Mesendoderm (in vitro differentiated cells): Measurements from ENCODE around the gene LRRC75A.
A peak's percentile ranks its signal among the peaks of the same experiment; 100 is the strongest.

Experiments used
- DNase-seq: peaks from one replicate; pipeline ENCODE4 v3.0.0; 2013
- H2AK5ac ChIP-seq: 2 replicates; pipeline ENCODE4 v1.6.1; 2013; ENCODE audit warnings: low read length, inconsistent platforms
- H2BK120ac ChIP-seq: 2 replicates; pipeline ENCODE4 v1.6.1; 2013; ENCODE audit warnings: low read depth, mild to moderate bottlenecking, low read length, moderate library complexity, mixed read lengths
- H2BK15ac ChIP-seq: replicated peaks from 2 replicates; pipeline ENCODE4 v1.6.1; 2013; ENCODE audit warnings: low read depth, mild to moderate bottlenecking, moderate library complexity
- H2BK5ac ChIP-seq: 2 replicates; pipeline ENCODE4 v1.6.1; 2013; ENCODE audit warnings: low read length, inconsistent platforms
- H3K18ac ChIP-seq: 2 replicates; pipeline ENCODE4 v1.6.1; 2013; ENCODE audit warnings: mild to moderate bottlenecking, low read length, mixed read lengths
- H3K23ac ChIP-seq: one replicate; pipeline ENCODE4 v1.6.1; 2013; ENCODE audit warnings: low read length
- H3K27ac ChIP-seq: 2 replicates; pipeline ENCODE4 v1.5.1; 2013; ENCODE audit warnings: low read depth, mild to moderate bottlenecking, inconsistent platforms, low read length, moderate library complexity
- H3K27me3 ChIP-seq: 2 replicates; pipeline ENCODE4 v1.6.1; 2013; ENCODE audit warnings: low read length, control low read depth, mild to moderate bottlenecking, inconsistent platforms; ENCODE audit not compliant: insufficient read depth, poor library complexity
- H3K36me3 ChIP-seq: 2 replicates; pipeline ENCODE4 v1.6.1; 2013; ENCODE audit warnings: low read length, inconsistent platforms; ENCODE audit not compliant: control insufficient read depth, insufficient read depth
- H3K4ac ChIP-seq: one replicate; pipeline ENCODE4 v1.6.1; 2013; ENCODE audit warnings: low read depth, mild to moderate bottlenecking, low read length, moderate library complexity
- H3K4me1 ChIP-seq: 2 replicates; pipeline ENCODE4 v1.6.1; 2013; ENCODE audit warnings: low read depth, low read length, inconsistent platforms; ENCODE audit not compliant: control insufficient read depth
- H3K4me2 ChIP-seq: 2 replicates; pipeline ENCODE4 v1.6.1; 2013; ENCODE audit warnings: low read length
- H3K4me3 ChIP-seq: 2 replicates; pipeline ENCODE4 v1.5.1; 2013; ENCODE audit warnings: mild to moderate bottlenecking, low read length
- H3K56ac ChIP-seq: one replicate; pipeline ENCODE4 v1.6.1; 2013; ENCODE audit warnings: low read length
- H3K79me1 ChIP-seq: 2 replicates; pipeline ENCODE4 v1.6.1; 2013; ENCODE audit warnings: low read length, inconsistent platforms
- H3K79me2 ChIP-seq: 2 replicates; pipeline ENCODE4 v1.6.1; 2013; ENCODE audit warnings: mild to moderate bottlenecking, low read length; ENCODE audit not compliant: control insufficient read depth, insufficient read depth
- H3K9ac ChIP-seq: 2 replicates; pipeline ENCODE4 v1.6.1; 2013; ENCODE audit warnings: low read length, inconsistent platforms
- H4K5ac ChIP-seq: one replicate; pipeline ENCODE4 v1.6.1; 2013; ENCODE audit warnings: low read length
- H4K8ac ChIP-seq: one replicate; pipeline ENCODE4 v1.6.1; 2013; ENCODE audit warnings: low read depth, mild to moderate bottlenecking, control low read depth, low read length, moderate library complexity
- WGBS: extraction: QIAGEN DNeasy Blood & Tissue Kit; methylation state at CpG from one replicate; pipeline ENCODE4 v1.1.7; 2013; ENCODE audit warnings: low lambda C conversion rate, missing lambda C conversion rate; ENCODE audit not compliant: insufficient coverage; ENCODE audit errors: extremely low coverage; 5-methylcytosine and 5-hydroxymethylcytosine counted together

LRRC75A gene

DNA sequence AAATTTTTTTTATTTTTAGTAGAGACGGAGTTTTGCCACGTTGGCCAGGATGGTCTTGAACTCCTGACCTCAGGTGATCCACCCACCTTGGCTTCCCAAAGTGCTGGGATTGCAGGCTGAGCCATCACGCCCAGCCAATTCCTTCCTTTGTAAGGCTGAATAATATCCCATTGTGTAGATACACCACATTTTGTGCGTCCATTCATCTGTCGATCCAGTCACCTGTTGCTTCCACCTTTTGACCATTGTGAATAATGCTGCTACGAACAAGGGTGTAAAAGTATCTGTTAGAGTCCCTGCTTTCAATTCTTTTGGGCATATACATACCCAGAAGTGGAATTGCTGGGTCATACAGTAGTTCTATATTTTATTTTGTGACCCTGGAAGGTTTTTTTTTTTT lies 61.3 kb downstream of the LRRC75A start:
- WGBS: no CpG with 5 or more reads among the region's 6 CpGs
- Histone ChIP-seq H2BK5ac (no peak overlapping the region), H4K5ac (no peak overlapping the region)

GRCh38 chr17:16429083-16429482 lies 62.9 kb downstream of the LRRC75A start:
- Histone ChIP-seq H3K9ac (no peak overlapping the region), H3K56ac (peak overlapping the region; percentile 17), H3K79me2 (no peaks in the 10 kb centered on the region), H2BK5ac (no peak overlapping the region), H4K8ac (no peak overlapping the region), H3K79me1 (no peaks in the 10 kb centered on the region), H3K27me3 (no peaks in the 10 kb centered on the region), H3K23ac (no peak overlapping the region), H3K4ac (no peak overlapping the region), H2AK5ac (no peak overlapping the region), H3K4me3 (no peak overlapping the region), H3K27ac (no peak overlapping the region), H3K4me2 (no peak overlapping the region), H4K5ac (no peak overlapping the region), H3K36me3 (no peaks in the 10 kb centered on the region), H2BK120ac (no peak overlapping the region), H2BK15ac (no peak overlapping the region), H3K18ac (no peak overlapping the region), H3K4me1 (no peaks in the 10 kb centered on the region)
- DNase-seq: no peak
- whole genome bisulfite sequencing: no CpG with 5 or more reads among the region's 9 CpGs

More for the DNA sequence above, 61.3 kb downstream of the LRRC75A start:
- Histone ChIP-seq H3K4me2 (no peak overlapping the region), H3K79me2 (no peaks in the 10 kb centered on the region), H3K9ac (no peak overlapping the region), H3K27me3 (no peaks in the 10 kb centered on the region), H3K23ac (no peak overlapping the region), H2AK5ac (no peak overlapping the region), H3K4me1 (no peaks in the 10 kb centered on the region), H2BK120ac (no peak overlapping the region), H3K56ac (no peak overlapping the region), H3K4ac (no peak overlapping the region), H3K18ac (no peak overlapping the region), H3K79me1 (no peaks in the 10 kb centered on the region), H4K8ac (no peak overlapping the region), H3K36me3 (no peaks in the 10 kb centered on the region), H3K4me3 (no peak overlapping the region), H2BK15ac (no peak overlapping the region), H3K27ac (no peak overlapping the region)
- DNase-seq: no peak

DNA sequence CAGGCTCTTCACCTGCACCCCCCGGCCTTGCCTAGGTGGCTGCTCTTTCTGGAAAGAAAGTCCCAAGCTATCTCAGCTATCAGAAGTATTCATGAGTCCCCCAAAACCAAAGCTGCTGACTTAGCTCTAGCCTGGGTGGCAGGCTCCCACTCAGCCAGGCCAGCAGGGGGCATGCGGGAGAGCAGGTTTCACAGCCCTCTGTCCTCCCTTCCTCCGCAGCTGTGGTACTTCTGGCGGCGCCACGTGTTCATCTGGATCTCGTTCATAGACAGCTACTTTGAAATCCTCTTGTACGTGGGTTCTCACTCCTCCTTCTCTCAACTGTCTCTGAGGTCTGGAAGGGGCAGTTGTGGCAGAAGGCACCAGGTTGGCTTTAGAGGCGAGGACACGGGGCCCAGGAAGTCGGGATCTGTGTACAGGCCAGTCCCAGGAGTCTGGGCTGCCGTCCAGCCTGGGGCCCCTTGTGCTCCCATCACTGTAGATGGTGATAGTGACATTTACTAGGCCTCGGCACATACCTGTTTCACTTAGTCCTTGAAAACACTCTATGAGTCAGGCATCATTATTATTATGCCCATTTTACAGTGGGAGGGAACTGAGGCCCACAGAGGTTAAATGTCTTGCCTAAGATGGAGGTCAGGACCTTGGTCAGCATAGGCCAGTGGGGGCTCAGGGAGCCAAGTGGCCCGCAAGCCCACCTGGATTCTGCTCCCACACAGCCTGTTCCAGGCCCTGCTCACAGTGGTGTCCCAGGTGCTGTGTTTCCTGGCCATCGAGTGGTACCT lies 63.7 kb downstream of the LRRC75A start:
- Histone ChIP-seq H3K23ac (no peak overlapping the region), H2BK5ac (no peak overlapping the region), H2BK120ac (no peak overlapping the region), H2BK15ac (no peak overlapping the region), H3K9ac (no peak overlapping the region), H3K27ac (no peak overlapping the region), H3K4me1 (no peaks in the 10 kb centered on the region), H3K18ac (no peak overlapping the region), H3K36me3 (no peaks in the 10 kb centered on the region), H3K4me2 (no peak overlapping the region), H3K4ac (no peak overlapping the region), H3K79me1 (no peaks in the 10 kb centered on the region), H4K5ac (no peak overlapping the region), H3K56ac (peak overlapping the region; percentile 50), H4K8ac (no peak overlapping the region), H2AK5ac (no peak overlapping the region), H3K27me3 (no peaks in the 10 kb centered on the region), H3K4me3 (no peak overlapping the region), H3K79me2 (no peaks in the 10 kb centered on the region)
- DNase-seq: peak; percentile 70
- WGBS: no CpG with 5 or more reads among the region's 15 CpGs

- Histone ChIP-seq H3K27ac (no peak overlapping the region), H3K27me3 (no peaks in the 10 kb centered on the region), H3K79me1 (no peaks in the 10 kb centered on the region), H3K4me3 (no peak overlapping the region), H3K4me1 (no peaks in the 10 kb centered on the region), H3K4ac (no peak overlapping the region), H4K5ac (no peak overlapping the region), H3K36me3 (no peaks in the 10 kb centered on the region), H3K4me2 (no peak overlapping the region), H2BK15ac (no peak overlapping the region), H2AK5ac (no peak overlapping the region), H3K18ac (no peak overlapping the region), H3K79me2 (no peaks in the 10 kb centered on the region), H3K9ac (no peak overlapping the region), H3K23ac (no peak overlapping the region), H2BK120ac (no peak overlapping the region), H3K56ac (no peak overlapping the region), H2BK5ac (no peak overlapping the region), H4K8ac (no peak overlapping the region)
- no CpG with 5 or more reads among the region's 3 CpGs for whole genome bisulfite sequencing
- DNase-seq: no peak
Observed at GRCh38 chr17:16427020-16427419, 65.0 kb downstream of the LRRC75A start.

GRCh38 chr17:16425698-16426659 lies 66.0 kb downstream of the LRRC75A start:
- Histone ChIP-seq H3K79me1 (no peaks in the 10 kb centered on the region), H2BK120ac (no peak overlapping the region), H3K23ac (no peak overlapping the region), H3K36me3 (no peaks in the 10 kb centered on the region), H3K4me2 (no peak overlapping the region), H4K8ac (no peak overlapping the region), H3K56ac (no peak overlapping the region), H2BK5ac (no peak overlapping the region), H3K27me3 (no peaks in the 10 kb centered on the region), H3K18ac (no peak overlapping the region), H3K4me1 (no peaks in the 10 kb centered on the region), H3K9ac (no peak overlapping the region), H3K27ac (no peak overlapping the region), H3K79me2 (no peaks in the 10 kb centered on the region), H3K4me3 (no peak overlapping the region), H2AK5ac (no peak overlapping the region), H2BK15ac (no peak overlapping the region), H3K4ac (no peak overlapping the region), H4K5ac (no peak overlapping the region)
- no CpG with 5 or more reads among the region's 20 CpGs for WGBS
- DNase-seq: no peak
